ENCODE measurements around the gene COL19A1.

COL19A1 gene

GRCh38 chr6:69825904-69826303 is 40.5 kb upstream of the COL19A1 start:
- Histone ChIP-seq H2AFZ (ENCODE audit: low read depth, low read length, severe bottlenecking) (no peak overlapping the region), H3K4me2 (ENCODE audit: low read depth, low read length, poor library complexity, severe bottlenecking) (no peak overlapping the region), H3K4me3 (ENCODE audit: insufficient read depth, low read length, poor library complexity, severe bottlenecking) (no peak overlapping the region)

GRCh38 chr6:69827276-69827893 is 39.0 kb upstream of the COL19A1 start:
- no peak overlapping the region for H3K27ac ChIP-seq (ENCODE audit: low read depth, low read length)
- no peak overlapping the region for H3K4me3 ChIP-seq (ENCODE audit: insufficient read depth, low read length, poor library complexity, severe bottlenecking)
- H3K9me3 ChIP-seq (ENCODE audit: insufficient read depth, low read length): no peaks in the 10 kb centered on the region
- H4K20me1 ChIP-seq (ENCODE audit: low read depth, low read length): no peaks in the 10 kb centered on the region
- no peaks in the 10 kb centered on the region for H3K27me3 ChIP-seq (ENCODE audit: low read length)
- H2AFZ ChIP-seq (ENCODE audit: low read depth, low read length, severe bottlenecking): no peak overlapping the region
- H3K79me2 ChIP-seq (ENCODE audit: insufficient read depth, low read length): no peaks in the 10 kb centered on the region
- no peaks in the 10 kb centered on the region for H3F3A ChIP-seq (ENCODE audit: insufficient read depth)
- no peaks in the 10 kb centered on the region for H3K9me2 ChIP-seq (replicated peaks; ENCODE audit: insufficient read depth, low read length)
- H3K4me2 ChIP-seq (ENCODE audit: low read depth, low read length, poor library complexity, severe bottlenecking): no peak overlapping the region
- TF ChIP-seq EZH2phosphoT487 (conservative IDR thresholded peaks at IDR 0.05; ENCODE audit: low read length): no peak
- no peak for TF ChIP-seq CTCF (IDR thresholded peaks at IDR 0.05; ENCODE audit: insufficient read depth, low read length, poor library complexity, severe bottlenecking)
- no peak overlapping the region for H3K9ac ChIP-seq (ENCODE audit: low read length)
- H3K36me3 ChIP-seq (ENCODE audit: low read length): no peaks in the 10 kb centered on the region

More at GRCh38 chr6:69825904-69826303, 40.5 kb upstream of the COL19A1 start:
- no peak overlapping the region for H3K27ac ChIP-seq (ENCODE audit: low read depth, low read length)
- TF ChIP-seq EZH2phosphoT487 (conservative IDR thresholded peaks at IDR 0.05; ENCODE audit: low read length): no peak
- no peak for TF ChIP-seq CTCF (IDR thresholded peaks at IDR 0.05; ENCODE audit: insufficient read depth, low read length, poor library complexity, severe bottlenecking)
- no peaks in the 10 kb centered on the region for H4K20me1 ChIP-seq (ENCODE audit: low read depth, low read length)
- H3K36me3 ChIP-seq (ENCODE audit: low read length): no peaks in the 10 kb centered on the region
- no peaks in the 10 kb centered on the region for H3K9me2 ChIP-seq (replicated peaks; ENCODE audit: insufficient read depth, low read length)
- H3K79me2 ChIP-seq (ENCODE audit: insufficient read depth, low read length): no peaks in the 10 kb centered on the region
- H3K9me3 ChIP-seq (ENCODE audit: insufficient read depth, low read length): no peaks in the 10 kb centered on the region
- no peak overlapping the region for H3K9ac ChIP-seq (ENCODE audit: low read length)
- H3K27me3 ChIP-seq (ENCODE audit: low read length): no peaks in the 10 kb centered on the region
- no peaks in the 10 kb centered on the region for H3F3A ChIP-seq (ENCODE audit: insufficient read depth)

GRCh38 chr6:69832558-69832957 is 33.8 kb upstream of the COL19A1 start:
- no peak overlapping the region for H3K4me3 ChIP-seq (ENCODE audit: insufficient read depth, low read length, poor library complexity, severe bottlenecking)
- TF ChIP-seq CTCF (IDR thresholded peaks at IDR 0.05; ENCODE audit: insufficient read depth, low read length, poor library complexity, severe bottlenecking): no peak
- TF ChIP-seq EZH2phosphoT487 (conservative IDR thresholded peaks at IDR 0.05; ENCODE audit: low read length): no peak
- no peak overlapping the region for H2AFZ ChIP-seq (ENCODE audit: low read depth, low read length, severe bottlenecking)
- no peak overlapping the region for H3K27ac ChIP-seq (ENCODE audit: low read depth, low read length)
- H3K9me2 ChIP-seq (replicated peaks; ENCODE audit: insufficient read depth, low read length): no peaks in the 10 kb centered on the region
- H3F3A ChIP-seq (ENCODE audit: insufficient read depth): no peaks in the 10 kb centered on the region
- H3K36me3 ChIP-seq (ENCODE audit: low read length): no peaks in the 10 kb centered on the region
- no peaks in the 10 kb centered on the region for H3K27me3 ChIP-seq (ENCODE audit: low read length)
- no peaks in the 10 kb centered on the region for H3K9me3 ChIP-seq (ENCODE audit: insufficient read depth, low read length)
- H3K4me2 ChIP-seq (ENCODE audit: low read depth, low read length, poor library complexity, severe bottlenecking): no peak overlapping the region
- no peak overlapping the region for H3K9ac ChIP-seq (ENCODE audit: low read length)
- no peaks in the 10 kb centered on the region for H4K20me1 ChIP-seq (ENCODE audit: low read depth, low read length)
- no peaks in the 10 kb centered on the region for H3K79me2 ChIP-seq (ENCODE audit: insufficient read depth, low read length)

All from SU-DHL-6 (cell line).